Parathyroid adenoma (tissue), 2 donors: Measurements from ENCODE around the gene TAF1.
"Not testable (repeated sequence)": the region's sequence is repeated elsewhere in the genome, so short reads cannot be mapped to it uniquely, and the experiment has no call there.

Experiments used
- H2AFZ ChIP-seq: fragments of 300-600 bp; sonication (generic); one replicate; pipeline ENCODE4 v1.7.0; 2017; ENCODE audit warnings: antibody characterized with exemption, mild to moderate bottlenecking
- H3K27ac ChIP-seq: fragments of 300-600 bp; sonication (generic); one replicate; pipeline ENCODE4 v1.7.0; 2017
- H3K27me3 ChIP-seq: fragments of 300-600 bp; sonication (generic); one replicate; pipeline ENCODE4 v1.7.0; 2017; ENCODE audit warnings: low read length; ENCODE audit not compliant: control insufficient read depth, insufficient read depth
- H3K36me3 ChIP-seq: fragments of 300-600 bp; sonication (generic); one replicate; pipeline ENCODE4 v1.7.0; 2017; ENCODE audit warnings: low read length; ENCODE audit not compliant: control insufficient read depth, insufficient read depth
- H3K4me1 ChIP-seq: fragments of 300-600 bp; sonication (generic); one replicate; pipeline ENCODE4 v1.7.0; 2017; ENCODE audit warnings: control low read depth
- H3K4me2 ChIP-seq: fragments of 300-600 bp; sonication (generic); one replicate; pipeline ENCODE4 v1.7.0; 2017; ENCODE audit warnings: low read length
- H3K4me3 ChIP-seq: fragments of 300-600 bp; sonication (generic); one replicate; pipeline ENCODE4 v1.7.0; 2017; ENCODE audit warnings: low read depth, low read length
- H3K79me2 ChIP-seq: fragments of 300-600 bp; sonication (generic); one replicate; pipeline ENCODE4 v1.7.0; 2017; ENCODE audit warnings: control low read depth
- H3K9ac ChIP-seq: fragments of 300-600 bp; sonication (generic); one replicate; pipeline ENCODE4 v1.7.0; 2017; ENCODE audit warnings: mild to moderate bottlenecking
- H3K9me3 ChIP-seq: fragments of 300-600 bp; sonication (generic); one replicate; pipeline ENCODE4 v1.7.0; 2017; ENCODE audit warnings: low read length; ENCODE audit not compliant: control insufficient read depth
- CTCF ChIP-seq: fragments of 300-600 bp; sonication (generic); IDR thresholded peaks from one replicate; pipeline ENCODE4 v1.7.0; 2017; ENCODE audit warnings: antibody characterized with exemption, mild to moderate bottlenecking
- donor health status: primary hyperparathyroidism.

Gene TAF1

DNA sequence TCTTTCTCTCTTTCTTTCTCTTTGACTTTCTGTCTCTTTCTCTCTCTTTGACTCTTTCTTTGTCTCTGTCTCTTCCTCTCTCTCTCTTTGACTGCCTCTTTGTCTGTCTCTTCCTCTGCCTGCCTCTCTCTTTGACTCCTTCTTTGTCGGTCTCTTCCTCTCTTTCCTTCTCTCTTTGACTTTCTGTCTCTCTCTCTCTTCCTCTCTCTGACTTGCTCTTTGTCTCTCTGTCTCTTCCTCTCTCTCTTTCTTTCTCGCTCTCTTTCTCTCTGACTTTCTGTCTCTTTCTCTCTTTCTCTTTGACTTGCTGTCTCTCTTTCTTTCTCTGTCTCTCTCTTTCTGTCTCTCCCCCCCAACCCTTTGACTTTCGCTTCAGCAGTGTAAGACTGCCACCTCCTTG is 130.3 kb downstream of the TAF1 start:
- no peaks in the 10 kb centered on the region for H3K36me3 ChIP-seq
- no peaks in the 10 kb centered on the region for H3K79me2 ChIP-seq
- no peak overlapping the region for H3K27ac ChIP-seq
- no peaks in the 10 kb centered on the region for H3K27me3 ChIP-seq
- no peaks in the 10 kb centered on the region for H3K4me1 ChIP-seq
- H3K4me3 ChIP-seq: no peak overlapping the region
- H3K9ac ChIP-seq: no peak overlapping the region
- H3K4me2 ChIP-seq: no peak overlapping the region
- H2AFZ ChIP-seq: no peak overlapping the region
- no peak for TF ChIP-seq CTCF
- no peaks in the 10 kb centered on the region for H3K9me3 ChIP-seq

DNA sequence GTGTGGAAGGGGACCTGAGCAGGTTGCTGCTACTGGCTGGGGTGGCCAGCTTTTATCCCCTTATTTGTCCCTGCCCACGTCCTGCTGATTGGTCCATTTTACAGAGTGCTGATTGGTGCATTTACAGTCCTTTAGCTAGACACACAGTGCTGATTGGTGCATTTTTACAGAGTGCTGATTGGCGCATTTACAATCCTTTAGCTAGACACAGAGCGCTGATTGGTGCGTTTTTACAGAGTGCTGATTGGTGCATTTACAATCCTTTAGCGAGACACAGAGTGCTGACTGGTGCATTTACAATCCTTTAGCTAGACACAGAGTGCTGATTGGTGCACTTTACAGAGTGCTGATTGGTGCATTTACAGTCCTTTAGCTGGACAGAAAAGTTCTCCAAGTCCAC is 135.9 kb downstream of the TAF1 start:
- H3K4me3 ChIP-seq, H3K36me3 ChIP-seq, H3K79me2 ChIP-seq, H3K4me2 ChIP-seq, H3K27me3 ChIP-seq, H3K9ac ChIP-seq, H2AFZ ChIP-seq, H3K4me1 ChIP-seq, H3K27ac ChIP-seq, H3K9me3 ChIP-seq: not testable (repeated sequence)

- no peak overlapping the region for H2AFZ ChIP-seq
- H3K9me3 ChIP-seq: no peaks in the 10 kb centered on the region
- H3K79me2 ChIP-seq: no peaks in the 10 kb centered on the region
- no peak overlapping the region for H3K4me3 ChIP-seq
- no peak overlapping the region for H3K27ac ChIP-seq
- TF ChIP-seq CTCF: no peak
- H3K36me3 ChIP-seq: no peaks in the 10 kb centered on the region
- no peaks in the 10 kb centered on the region for H3K27me3 ChIP-seq
- no peak overlapping the region for H3K9ac ChIP-seq
- no peaks in the 10 kb centered on the region for H3K4me1 ChIP-seq
- no peak overlapping the region for H3K4me2 ChIP-seq
Observed at GRCh38 chrX:71504346-71504745, 138.2 kb downstream of the TAF1 start.

DNA sequence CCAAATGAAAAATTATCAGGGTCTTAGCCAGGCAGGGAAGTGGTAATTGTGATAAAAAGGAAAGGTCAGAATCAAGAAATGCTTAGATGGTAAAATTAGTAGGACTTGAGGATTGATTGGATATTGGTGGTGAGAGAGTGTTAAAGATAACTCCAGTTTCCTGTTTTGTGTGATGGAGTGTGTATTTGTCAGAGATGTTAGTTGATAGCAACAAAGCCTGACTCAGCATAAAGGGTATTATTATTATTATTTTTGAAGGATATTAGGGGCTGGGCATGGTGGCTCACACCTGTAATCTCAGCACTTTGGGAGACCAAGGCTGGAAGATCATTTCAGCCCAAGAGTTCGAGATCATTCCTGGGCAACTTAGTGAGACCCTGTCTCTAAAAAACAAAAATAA is 143.1 kb downstream of the TAF1 start:
- Histone ChIP-seq H3K27ac (no peak overlapping the region), H3K9me3 (no peaks in the 10 kb centered on the region), H3K4me3 (no peak overlapping the region), H3K36me3 (no peaks in the 10 kb centered on the region), H3K27me3 (no peaks in the 10 kb centered on the region), H3K9ac (no peak overlapping the region), H3K4me2 (no peak overlapping the region), H2AFZ (no peak overlapping the region), H3K79me2 (no peaks in the 10 kb centered on the region), H3K4me1 (no peaks in the 10 kb centered on the region)
- no peak for TF ChIP-seq CTCF

- no peaks in the 10 kb centered on the region for H3K36me3 ChIP-seq
- H3K9me3 ChIP-seq: no peaks in the 10 kb centered on the region
- no peak overlapping the region for H3K27ac ChIP-seq
- H3K4me2 ChIP-seq: no peak overlapping the region
- H2AFZ ChIP-seq: no peak overlapping the region
- no peaks in the 10 kb centered on the region for H3K4me1 ChIP-seq
- no peaks in the 10 kb centered on the region for H3K79me2 ChIP-seq
- no peak overlapping the region for H3K9ac ChIP-seq
- TF ChIP-seq CTCF: no peak
- no peaks in the 10 kb centered on the region for H3K27me3 ChIP-seq
- H3K4me3 ChIP-seq: no peak overlapping the region
Observed at GRCh38 chrX:71510161-71510560, 144.0 kb downstream of the TAF1 start.

DNA sequence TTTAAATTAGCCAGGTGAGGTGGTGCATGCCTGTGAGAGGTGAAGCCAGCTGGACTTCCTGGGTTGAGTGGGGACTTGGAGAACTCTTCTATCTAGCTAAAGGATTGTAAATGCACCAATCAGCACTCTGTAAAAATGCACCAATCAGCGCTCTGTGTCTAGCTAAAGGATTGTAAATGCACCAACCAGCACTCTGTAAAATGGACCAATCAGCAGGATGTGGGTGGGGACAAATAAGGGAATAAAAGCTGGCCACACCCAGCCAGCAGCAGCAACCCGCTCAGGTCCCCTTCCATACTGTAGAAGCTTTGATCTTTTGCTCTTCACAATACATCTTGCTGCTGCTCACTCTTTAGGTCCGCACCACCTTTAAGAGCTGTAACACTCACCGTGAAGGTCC is 147.6 kb downstream of the TAF1 start:
- H3K27ac ChIP-seq, H3K79me2 ChIP-seq, H3K4me1 ChIP-seq, H2AFZ ChIP-seq, H3K9me3 ChIP-seq, H3K4me3 ChIP-seq, H3K27me3 ChIP-seq, H3K9ac ChIP-seq, H3K36me3 ChIP-seq, H3K4me2 ChIP-seq: not testable (repeated sequence)
